ENCODE measurements around the gene LDHA. TPM values are rescaled to one million over a fixed set of nuclear protein-coding genes. Genes with fewer than 3 reads are reported as not detected.

The LDHA gene
- total and polyA plus RNA-seq, 2 of the 8 experiments (the other 6 are each of a cell fraction or from before 2014, with no cell fraction given) = 443 to 486 TPM

GRCh38 chr11:18368221-18368620 lies 26.1 kb upstream of the LDHA start:
- H3K4me2 ChIP-seq (ENCODE audit: insufficient read depth in 1 of 2, low read depth in 2 of 2, low read length in 2 of 2) = no peak overlapping the region
- no peak overlapping the region for H3K18ac ChIP-seq (ENCODE audit: extremely low read depth, low read length)
- H3K23me2 ChIP-seq (ENCODE audit: low read depth, low read length) = no peaks in the 10 kb centered on the region
- H3K79me1 ChIP-seq (ENCODE audit: low read depth, low read length) = no peaks in the 10 kb centered on the region
- no peak overlapping the region for H2BK15ac ChIP-seq (ENCODE audit: low read length)
- no peak overlapping the region for H3K4ac ChIP-seq (replicated peaks; ENCODE audit: insufficient read length, low read depth, low read length)
- no peak for FAIRE-seq
- no peak overlapping the region for H2BK120ac ChIP-seq (replicated peaks; ENCODE audit: low read depth, low read length)
- no peak overlapping the region for H3K56ac ChIP-seq (replicated peaks; ENCODE audit: insufficient read length, low read depth, low read length)
- no peak overlapping the region for H2BK5ac ChIP-seq (ENCODE audit: low read depth, low read length)
- no peak overlapping the region for H3K14ac ChIP-seq (ENCODE audit: insufficient read length)
- no peaks in the 10 kb centered on the region for H3K9me3 ChIP-seq (ENCODE audit: insufficient read depth in 2 of 2, low read depth in 1 of 2, low read length in 1 of 2)
- H3K4me1 ChIP-seq (replicated peaks in 1 of 4; ENCODE audit: control insufficient read depth in 3 of 4, insufficient read depth in 4 of 4, low read length in 3 of 4) = no peaks in the 10 kb centered on the region
- ChIA-PET CTCF (ENCODE audit: partially characterized antibody) (no interaction called here), POLR2A (ENCODE audit: partially characterized antibody) (interaction anchor here (0.9 kb wide), 1 partner anchor 298 kb away, joined by 4 read pairs; no protein-coding TSS in a partner anchor)
- H3K9ac ChIP-seq (replicated peaks in 1 of 4; ENCODE audit: extremely low read depth in 1 of 4, low read depth in 3 of 4, low read length in 3 of 4) = no peak overlapping the region
- no peak overlapping the region for H3K4me3 ChIP-seq (ENCODE audit: extremely low read depth in 1 of 4, insufficient read depth in 2 of 4, low read depth in 3 of 4, low read length in 4 of 4)
- WGBS, 2 experiments (ENCODE audit: extremely low coverage in 1 of 2, insufficient coverage in 1 of 2, insufficient read length in 1 of 2, insufficient replicate concordance in 2 of 2, low coverage in 1 of 2, low lambda C conversion rate in 2 of 2, missing lambda C conversion rate in 1 of 2) = 91% methylated on average over 2 of the region's 2 CpGs; no CpG with 5 or more reads in 1 of the 2 experiments
- no peak overlapping the region for H2BK12ac ChIP-seq (ENCODE audit: low read depth, low read length)
- no peaks in the 10 kb centered on the region for H3K27me3 ChIP-seq (replicated peaks in 1 of 4; ENCODE audit: control insufficient read depth in 3 of 4, extremely low read depth in 1 of 4, insufficient read depth in 3 of 4, low read length in 3 of 4)
- H3K79me2 ChIP-seq (ENCODE audit: control insufficient read depth in 1 of 2, insufficient read depth in 2 of 2, low read length in 2 of 2) = no peaks in the 10 kb centered on the region
- no peak overlapping the region for H2AK5ac ChIP-seq (ENCODE audit: low read depth, low read length)
- no peak overlapping the region for H2BK20ac ChIP-seq (ENCODE audit: low read length)
- peaks cover 10 to 40% (median 14%) of the 10 kb centered on the region in 4 experiments for H3K36me3 ChIP-seq (ENCODE audit: control insufficient read depth in 2 of 4, insufficient read depth in 4 of 4, low read length in 3 of 4)
- no peaks in the 10 kb centered on the region for H4K20me1 ChIP-seq (replicated peaks in 1 of 2; ENCODE audit: control insufficient read depth in 1 of 2, insufficient read depth in 2 of 2, low read length in 2 of 2)
- H3K27ac ChIP-seq (ENCODE audit: low read depth, low read length) = no peak overlapping the region
- DNase-seq (ENCODE audit: low read depth in 1 of 2, low spot score in 2 of 2) = no peak
- H3K23ac ChIP-seq (ENCODE audit: insufficient read length) = no peak overlapping the region
- no peak overlapping the region for H4K8ac ChIP-seq (ENCODE audit: extremely low read depth, insufficient read depth, low read length)
- H4K5ac ChIP-seq (ENCODE audit: insufficient read length, low read depth, low read length) = no peak overlapping the region
- H2AFZ ChIP-seq (ENCODE audit: low read length) = no peak overlapping the region
- H4K91ac ChIP-seq (replicated peaks; ENCODE audit: insufficient read length, low read length) = no peak overlapping the region
- TF ChIP-seq CREB1 (IDR thresholded peaks at IDR 0.05) (no peak), MAFK (IDR thresholded peaks at IDR 0.05; ENCODE audit: low read depth, low read length) (no peak), CBX8 (IDR thresholded peaks at IDR 0.05; ENCODE audit: borderline replicate concordance, low read depth, low read length) (no peak), HDAC6 (IDR thresholded peaks at IDR 0.05; ENCODE audit: low read depth, low read length) (no peak), POU5F1 (IDR thresholded peaks at IDR 0.05; ENCODE audit: low read depth, low read length) (no peak), CHD1 (IDR thresholded peaks at IDR 0.05; ENCODE audit: low read depth, low read length) (no peak), MAX (IDR thresholded peaks at IDR 0.05) (no peak), SP1 (IDR thresholded peaks at IDR 0.05; ENCODE audit: low read depth, low read length) (no peak), BACH1 (IDR thresholded peaks at IDR 0.05; ENCODE audit: low read length) (no peak), TBP (IDR thresholded peaks at IDR 0.05; ENCODE audit: low read depth, low read length) (no peak), KDM4A (IDR thresholded peaks at IDR 0.05; ENCODE audit: low read depth, low read length, severe bottlenecking) (no peak), ZNF274 (IDR thresholded peaks at IDR 0.05; ENCODE audit: borderline replicate concordance, extremely low read depth, low read length) (no peak), ASH2L (IDR thresholded peaks at IDR 0.05; ENCODE audit: low read length) (no peak), JUND (IDR thresholded peaks at IDR 0.05; ENCODE audit: low read length) (no peak), KDM1A (IDR thresholded peaks at IDR 0.05; ENCODE audit: borderline replicate concordance, low read length) (no peak), TAF1 (IDR thresholded peaks at IDR 0.05; ENCODE audit: low read depth, low read length) (no peak), SRF (IDR thresholded peaks at IDR 0.05; ENCODE audit: low read depth, low read length) (no peak)
